ENCODE data around the gene ELMO1.
"Not testable (repeated sequence)": the region's sequence is repeated elsewhere in the genome, so short reads cannot be mapped to it uniquely, and the experiment has no call there.

ELMO1 gene

DNA sequence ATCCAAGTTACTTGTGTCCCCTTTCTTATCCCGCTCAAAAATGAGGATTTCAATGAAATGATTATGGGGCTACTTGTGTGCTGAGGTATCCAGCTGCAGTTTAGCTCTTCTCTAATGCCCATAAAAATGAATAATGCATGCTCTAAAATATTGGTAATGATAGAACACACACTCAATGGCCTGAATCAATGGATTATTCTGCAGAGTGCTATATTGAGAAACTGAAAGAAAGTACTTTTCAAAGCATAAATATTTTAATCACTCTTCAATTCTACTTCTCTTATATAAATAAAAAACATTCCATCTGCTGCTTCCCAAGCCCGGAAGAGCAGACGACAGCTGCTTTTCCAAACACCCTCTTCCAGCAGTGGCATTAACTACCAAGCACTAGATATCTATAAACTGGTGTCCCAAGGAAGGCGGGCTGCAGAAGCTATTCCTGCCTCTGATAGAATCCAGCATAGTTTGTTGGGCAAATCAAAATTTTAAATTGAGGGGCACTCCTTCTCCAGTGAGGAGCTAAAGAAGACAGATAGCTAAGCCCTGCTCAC is 439.5 kb downstream of the ELMO1 start:
- no peak for DNase-seq

- no peak for DNase-seq
Measured at GRCh38 chr7:37007691-37008090, 441.0 kb downstream of the ELMO1 start.

DNA sequence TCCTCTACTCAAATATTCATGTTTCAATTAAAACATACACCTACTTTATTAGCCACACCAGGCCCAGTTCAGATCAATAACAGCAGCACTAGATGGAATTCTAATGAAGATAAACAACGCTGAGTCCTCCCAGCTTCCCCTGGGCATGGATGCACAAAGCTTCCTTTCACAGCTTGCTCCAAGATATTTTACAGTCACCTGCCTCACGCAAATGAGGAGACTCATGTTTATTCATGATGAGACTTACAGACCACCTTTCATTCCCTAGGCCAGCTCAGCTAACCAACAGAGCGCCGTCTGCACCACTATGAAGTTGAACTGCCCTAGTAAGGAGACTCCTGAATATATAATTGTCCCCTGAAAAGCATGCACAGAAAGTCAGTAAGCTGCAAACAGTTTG is 441.4 kb downstream of the ELMO1 start:
- DNase-seq: no peak

- no peak for DNase-seq
Measured at GRCh38 chr7:37006764-37007163, 441.9 kb downstream of the ELMO1 start.

GRCh38 chr7:37000511-37000910 is 448.2 kb downstream of the ELMO1 start:
- DNase-seq: no peak

GRCh38 chr7:36999626-37000485 is 448.8 kb downstream of the ELMO1 start:
- DNase-seq: no peak

- no peak for DNase-seq
Measured at GRCh38 chr7:36995776-36996175, 452.9 kb downstream of the ELMO1 start.

DNA sequence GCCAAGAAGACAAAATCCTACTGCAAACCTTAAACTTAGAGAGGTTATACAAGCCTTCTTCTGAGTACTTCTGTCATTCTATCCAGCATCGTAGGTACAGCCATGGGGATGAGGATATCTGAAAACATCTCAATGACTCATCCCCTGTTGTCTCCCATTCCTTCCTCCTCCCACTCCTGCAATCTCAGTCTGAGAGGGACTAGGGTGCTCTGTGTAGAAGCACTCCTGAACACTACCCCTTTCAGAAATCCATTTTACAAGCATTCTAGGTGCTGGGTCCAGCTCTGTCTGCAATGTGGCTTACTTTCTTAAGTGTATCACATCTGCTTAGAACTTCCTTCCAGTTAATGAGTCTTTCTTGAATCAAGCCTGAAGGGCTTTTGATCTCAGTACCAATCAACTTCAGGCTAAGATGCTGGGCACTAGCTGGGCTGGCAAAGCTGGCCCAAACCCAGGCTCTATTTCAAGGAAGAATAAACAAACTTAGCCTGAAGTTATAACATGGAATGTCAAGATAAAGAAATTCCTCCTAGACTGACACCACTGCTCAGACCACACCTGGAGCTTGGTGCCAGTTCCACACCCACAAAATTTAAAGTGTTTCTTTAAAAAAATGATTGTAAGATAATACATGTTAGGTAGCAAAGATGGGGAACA is 454.1 kb downstream of the ELMO1 start:
- DNase-seq: no peak

DNA sequence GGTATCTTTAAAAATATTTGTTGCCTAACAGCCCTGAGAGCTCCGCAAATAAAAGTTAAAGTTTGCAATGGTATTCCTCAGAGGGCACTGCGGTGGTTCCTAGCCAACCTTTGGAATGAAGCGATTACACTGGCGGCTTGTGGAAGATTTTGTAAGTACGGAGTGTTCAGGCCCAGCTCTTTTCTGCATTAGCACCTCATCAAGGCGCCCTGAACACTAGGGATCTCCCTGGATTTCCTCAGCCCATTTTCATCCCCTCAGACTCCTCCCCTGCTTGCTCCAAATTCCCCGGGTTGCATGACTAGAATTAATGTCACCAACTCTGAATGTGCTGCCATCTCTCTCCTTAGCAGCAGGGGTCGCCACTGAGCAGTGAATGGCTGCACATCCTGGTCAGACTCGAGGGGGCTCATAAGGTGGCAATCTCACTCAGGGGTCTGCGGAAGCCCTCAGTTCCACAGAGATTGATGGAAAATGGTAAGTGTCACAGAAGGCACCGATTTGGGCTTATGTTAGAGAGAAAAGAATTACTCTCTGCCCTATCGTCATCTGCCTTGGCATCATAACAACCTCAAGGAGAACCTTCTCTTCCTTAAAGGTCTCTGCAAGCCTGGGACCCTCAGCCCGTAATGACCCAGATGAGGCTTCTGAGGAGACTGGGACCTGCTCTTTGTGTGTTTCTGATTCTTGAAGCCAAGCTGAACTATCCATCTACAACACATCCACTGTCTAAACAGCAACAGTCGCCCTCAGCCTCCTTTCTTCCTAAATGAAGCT is 461.5 kb downstream of the ELMO1 start:
- peak; percentile 39 for DNase-seq

DNA sequence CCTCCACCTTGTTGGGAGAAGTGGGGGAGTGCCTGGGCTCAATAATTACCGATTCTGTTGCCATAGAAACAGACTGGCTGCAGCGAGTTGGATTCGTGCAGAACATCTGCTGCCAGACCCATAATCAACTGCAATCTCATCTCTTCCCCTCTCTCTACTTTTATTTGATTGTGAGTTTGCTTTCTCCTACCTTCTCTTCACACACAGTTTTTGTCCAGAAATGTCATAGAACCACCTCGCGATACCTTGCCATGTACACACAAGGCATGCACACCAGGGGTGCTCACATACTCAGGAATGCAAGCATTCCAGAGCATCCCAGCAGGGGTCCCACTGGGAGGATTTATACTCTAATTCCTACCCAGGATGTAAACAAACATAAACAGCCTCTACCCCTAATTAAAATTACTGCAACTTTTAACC is 462.1 kb downstream of the ELMO1 start:
- DNase-seq: no peak

- DNase-seq: no peak
Measured at GRCh38 chr7:36985866-36986400, 462.7 kb downstream of the ELMO1 start.

GRCh38 chr7:36985316-36985715 is 463.3 kb downstream of the ELMO1 start:
- DNase-seq: no peak

DNA sequence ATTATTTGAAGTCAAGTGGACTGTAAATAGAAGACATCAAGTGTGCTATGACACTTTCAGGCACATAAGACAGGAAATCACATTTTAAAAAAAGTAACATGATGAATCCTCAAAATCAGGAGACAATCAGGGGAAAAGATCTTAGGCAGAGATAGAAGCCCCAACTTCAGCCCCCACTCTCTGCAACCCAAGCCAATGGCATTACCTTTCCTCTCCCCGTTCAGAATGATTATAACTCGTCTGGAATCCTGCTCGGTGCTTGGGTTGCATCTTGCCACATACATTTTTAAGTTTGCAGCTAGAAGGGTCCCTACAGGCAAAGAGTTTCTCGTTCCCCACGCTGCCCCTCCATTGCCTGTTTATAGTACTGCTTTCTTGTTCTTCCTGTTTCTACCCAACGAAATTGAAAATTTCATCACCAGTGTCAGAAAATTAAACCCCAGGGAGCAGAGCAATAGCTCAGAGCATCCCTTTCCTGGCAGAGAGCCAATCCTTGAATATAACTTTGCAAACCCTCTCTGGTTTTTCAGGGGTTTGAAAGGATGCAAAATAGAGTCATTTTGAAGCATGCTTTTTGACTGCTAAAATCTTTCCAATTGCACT is 463.9 kb downstream of the ELMO1 start:
- DNase-seq: no peak

GRCh38 chr7:36984041-36984521 is 464.6 kb downstream of the ELMO1 start:
- DNase-seq: no peak

- no peak for DNase-seq
Measured at GRCh38 chr7:36982766-36983165, 465.9 kb downstream of the ELMO1 start.

- DNase-seq: no peak
Measured at GRCh38 chr7:36979810-36980248, 468.8 kb downstream of the ELMO1 start.

- no peak for DNase-seq
Measured at GRCh38 chr7:36978461-36978860, 470.2 kb downstream of the ELMO1 start.

DNA sequence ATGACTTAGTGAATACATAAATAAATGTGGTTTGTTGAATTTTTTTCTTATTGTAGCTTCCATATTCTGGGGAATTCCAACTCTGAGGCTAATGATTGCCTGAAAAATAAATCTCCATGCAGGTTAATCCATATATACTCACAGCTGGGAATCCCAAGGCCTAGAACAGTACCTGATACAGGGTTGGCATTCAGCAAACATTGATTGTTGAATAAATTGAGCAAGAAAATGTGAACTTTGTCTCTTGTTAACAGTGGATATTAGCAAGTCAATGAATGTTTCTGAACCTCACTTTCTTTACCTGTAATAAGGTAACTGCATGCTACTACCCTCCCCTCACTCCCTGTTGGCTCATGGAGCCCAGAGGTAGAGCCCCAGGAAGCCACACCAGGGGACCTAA is 470.8 kb downstream of the ELMO1 start:
- DNase-seq: no peak

GRCh38 chr7:36973534-36973933 is 475.1 kb downstream of the ELMO1 start:
- not testable (repeated sequence) for DNase-seq

GRCh38 chr7:36972140-36972518 is 476.5 kb downstream of the ELMO1 start:
- DNase-seq: no peak

- DNase-seq: no peak
Measured at GRCh38 chr7:36971515-36972139, 477.0 kb downstream of the ELMO1 start.

All from right kidney (tissue), 1 donor.